ENCODE measurements around the gene NPY4R2. TPM values are rescaled to one million over a fixed set of nuclear protein-coding genes. Genes with fewer than 3 reads are reported as not detected.
"Not testable (repeated sequence)": the region's sequence is repeated elsewhere in the genome, so short reads cannot be mapped to it uniquely, and the experiment has no call there.

The NPY4R2 gene
- total RNA-seq, 1 donor from 2014 or later = not detected

GRCh38 chr10:47914052-47914451, 4.4 kb upstream of the NPY4R2 start:
- H3K27ac ChIP-seq (replicated peaks); H3K27me3 ChIP-seq (ENCODE audit: low read depth); H3K4me3 ChIP-seq; H3K4me1 ChIP-seq; H3K9me3 ChIP-seq (replicated peaks); DNase-seq; H3K36me3 ChIP-seq; intact Hi-C loops (cut with micrococcal nuclease): not testable (repeated sequence)

GRCh38 chr10:47915849-47916548, 2.5 kb upstream of the NPY4R2 start:
- H3K4me1 ChIP-seq; H3K27me3 ChIP-seq (ENCODE audit: low read depth); intact Hi-C loops (cut with micrococcal nuclease); H3K27ac ChIP-seq (replicated peaks); H3K9me3 ChIP-seq (replicated peaks); DNase-seq; H3K36me3 ChIP-seq; H3K4me3 ChIP-seq: not testable (repeated sequence)
- peak; percentile 42 for TF ChIP-seq CTCF (IDR thresholded peaks at IDR 0.05; ENCODE audit: borderline replicate concordance)

GRCh38 chr10:47920610-47921009, 2.1 kb downstream of the NPY4R2 start:
- H3K4me1 ChIP-seq; H3K27ac ChIP-seq (replicated peaks); DNase-seq; H3K36me3 ChIP-seq; intact Hi-C loops (cut with micrococcal nuclease); H3K4me3 ChIP-seq; H3K9me3 ChIP-seq (replicated peaks); H3K27me3 ChIP-seq (ENCODE audit: low read depth): not testable (repeated sequence)

- H3K4me1 ChIP-seq; H3K27me3 ChIP-seq (ENCODE audit: low read depth); H3K4me3 ChIP-seq; DNase-seq; H3K9me3 ChIP-seq (replicated peaks); H3K27ac ChIP-seq (replicated peaks); intact Hi-C loops (cut with micrococcal nuclease); H3K36me3 ChIP-seq: not testable (repeated sequence)
These were observed 4.0 kb downstream of the NPY4R2 start for GRCh38 chr10:47922503-47922902.

- H3K9me3 ChIP-seq (replicated peaks); H3K4me1 ChIP-seq; H3K4me3 ChIP-seq; H3K27ac ChIP-seq (replicated peaks); DNase-seq; intact Hi-C loops (cut with micrococcal nuclease); H3K36me3 ChIP-seq; H3K27me3 ChIP-seq (ENCODE audit: low read depth): not testable (repeated sequence)
These were observed 6.2 kb downstream of the NPY4R2 start for GRCh38 chr10:47924628-47925027.

GRCh38 chr10:47927147-47927916, 8.9 kb downstream of the NPY4R2 start:
- H3K4me1 ChIP-seq; H3K4me3 ChIP-seq; H3K36me3 ChIP-seq; H3K27ac ChIP-seq (replicated peaks); DNase-seq; intact Hi-C loops (cut with micrococcal nuclease); H3K27me3 ChIP-seq (ENCODE audit: low read depth); H3K9me3 ChIP-seq (replicated peaks): not testable (repeated sequence)

- H3K36me3 ChIP-seq; H3K9me3 ChIP-seq (replicated peaks); intact Hi-C loops (cut with micrococcal nuclease); H3K27ac ChIP-seq (replicated peaks); H3K27me3 ChIP-seq (ENCODE audit: low read depth); H3K4me1 ChIP-seq; H3K4me3 ChIP-seq; DNase-seq: not testable (repeated sequence)
These were observed 9.8 kb downstream of the NPY4R2 start for GRCh38 chr10:47928225-47928624.

GRCh38 chr10:47932824-47933223, 14.4 kb downstream of the NPY4R2 start:
- H3K36me3 ChIP-seq; H3K4me1 ChIP-seq; intact Hi-C loops (cut with micrococcal nuclease); H3K4me3 ChIP-seq; H3K27me3 ChIP-seq (ENCODE audit: low read depth); H3K9me3 ChIP-seq (replicated peaks); DNase-seq; H3K27ac ChIP-seq (replicated peaks): not testable (repeated sequence)

- H3K36me3 ChIP-seq; H3K27me3 ChIP-seq (ENCODE audit: low read depth); DNase-seq; intact Hi-C loops (cut with micrococcal nuclease); H3K4me3 ChIP-seq; H3K4me1 ChIP-seq; H3K27ac ChIP-seq (replicated peaks); H3K9me3 ChIP-seq (replicated peaks): not testable (repeated sequence)
These were observed 15.0 kb downstream of the NPY4R2 start for GRCh38 chr10:47933462-47933861.

- H3K4me1 ChIP-seq; H3K9me3 ChIP-seq (replicated peaks); H3K27ac ChIP-seq (replicated peaks); H3K36me3 ChIP-seq; H3K4me3 ChIP-seq; intact Hi-C loops (cut with micrococcal nuclease); DNase-seq; H3K27me3 ChIP-seq (ENCODE audit: low read depth): not testable (repeated sequence)
These were observed 18.3 kb downstream of the NPY4R2 start for GRCh38 chr10:47936772-47937228.

- H3K27ac ChIP-seq (replicated peaks); H3K36me3 ChIP-seq; H3K4me3 ChIP-seq; intact Hi-C loops (cut with micrococcal nuclease); H3K27me3 ChIP-seq (ENCODE audit: low read depth); DNase-seq; H3K9me3 ChIP-seq (replicated peaks): not testable (repeated sequence)
- H3K4me1 ChIP-seq = peaks cover 15% of the 10 kb centered on the region
These were observed 19.2 kb downstream of the NPY4R2 start for GRCh38 chr10:47937634-47938033.

- H3K27ac ChIP-seq (replicated peaks); DNase-seq; H3K9me3 ChIP-seq (replicated peaks); intact Hi-C loops (cut with micrococcal nuclease); H3K36me3 ChIP-seq; H3K4me3 ChIP-seq: not testable (repeated sequence)
- Histone ChIP-seq H3K27me3 (ENCODE audit: low read depth) (peaks cover 16% of the 10 kb centered on the region), H3K4me1 (peaks cover 15% of the 10 kb centered on the region)
These were observed 22.4 kb downstream of the NPY4R2 start for GRCh38 chr10:47940821-47941220.

- H3K4me3 ChIP-seq; DNase-seq; H3K36me3 ChIP-seq; intact Hi-C loops (cut with micrococcal nuclease); H3K9me3 ChIP-seq (replicated peaks): not testable (repeated sequence)
- peak overlapping the region; percentile 24 for H3K27ac ChIP-seq (replicated peaks)
- peaks cover 16% of the 10 kb centered on the region for H3K27me3 ChIP-seq (ENCODE audit: low read depth)
- H3K4me1 ChIP-seq = peaks cover 15% of the 10 kb centered on the region
These were observed 22.9 kb downstream of the NPY4R2 start for GRCh38 chr10:47941379-47941778.
